A549 (cell line): Measurements from ENCODE around the gene GRK5.

Experiments used
- CBX2 ChIP-seq: fragments of 200-600 bp; sonication (generic); IDR thresholded peaks from 2 replicates; pipeline ENCODE4 v1.6.1; 2016; ENCODE audit warnings: low read depth, mild to moderate bottlenecking, borderline replicate concordance
- CHD2 ChIP-seq: fragments of 150-350 bp; IDR thresholded peaks from 2 replicates; pipeline ENCODE4 v1.6.1; 2014; ENCODE audit warnings: low read length; ENCODE audit not compliant: partially characterized antibody
- CTCF ChIP-seq: fragments of >200 bp; sonication (Bioruptor Twin); formaldehyde crosslinking; IDR thresholded peaks from 3 replicates; pipeline ENCODE4 v1.5.1; 2016
- MAFK ChIP-seq: fragments of 450-650 bp; IDR thresholded peaks from 2 replicates; pipeline ENCODE4 v1.6.1; 2014; ENCODE audit not compliant: partially characterized antibody
- NPAS2 ChIP-seq: fragments of 250-450 bp; sonication (Bioruptor Pico); IDR thresholded peaks from 2 replicates; pipeline ENCODE4 v1.8.0; 2022; ENCODE audit warnings: mild to moderate bottlenecking, moderate library complexity, borderline replicate concordance
- PHF8 ChIP-seq: fragments of 200-600 bp; sonication (generic); IDR thresholded peaks from 2 replicates; pipeline ENCODE4 v1.6.1; 2016; ENCODE audit warnings: low read depth, mild to moderate bottlenecking, antibody characterized with exemption, moderate library complexity, borderline replicate concordance
- POLR2A ChIP-seq: IDR thresholded peaks from 2 replicates; pipeline ENCODE4 v1.6.1; 2012; ENCODE audit warnings: mild to moderate bottlenecking, low read length
- POLR2AphosphoS2 ChIP-seq: conservative IDR thresholded peaks from 2 replicates; pipeline ENCODE4 v1.6.1; 2012; ENCODE audit warnings: low read length, improper control_type of control experiment, inconsistent platforms
- RAD21 ChIP-seq, 2 experiments: fragments of >200 bp in 1 of 2; sonication (Bioruptor Twin) in 1 of 2; formaldehyde crosslinking in 1 of 2; IDR thresholded peaks in 1 of 2; conservative IDR thresholded peaks in 1 of 2; 2 replicates in 1 of 2; 3 replicates in 1 of 2; pipeline ENCODE4 v1.6.1; 2012 to 2018; ENCODE audit warnings: inconsistent platforms in 1 of 2
- SMC3 ChIP-seq: fragments of >200 bp; sonication (Bioruptor Twin); formaldehyde crosslinking; IDR thresholded peaks from 3 replicates; pipeline ENCODE4 v1.6.1; 2018; ENCODE audit warnings: inconsistent platforms
- TFCP2L1 ChIP-seq: fragments of 250-450 bp; sonication (Bioruptor Pico); IDR thresholded peaks from 2 replicates; pipeline ENCODE4 v1.5.0; 2021; ENCODE audit warnings: mild to moderate bottlenecking
- TF ChIP-seq, protein P1 (sequence below): IDR thresholded peaks from 2 replicates; pipeline ENCODE4 v1.6.1; 2012; ENCODE audit warnings: low read depth, borderline replicate concordance

DNA sequence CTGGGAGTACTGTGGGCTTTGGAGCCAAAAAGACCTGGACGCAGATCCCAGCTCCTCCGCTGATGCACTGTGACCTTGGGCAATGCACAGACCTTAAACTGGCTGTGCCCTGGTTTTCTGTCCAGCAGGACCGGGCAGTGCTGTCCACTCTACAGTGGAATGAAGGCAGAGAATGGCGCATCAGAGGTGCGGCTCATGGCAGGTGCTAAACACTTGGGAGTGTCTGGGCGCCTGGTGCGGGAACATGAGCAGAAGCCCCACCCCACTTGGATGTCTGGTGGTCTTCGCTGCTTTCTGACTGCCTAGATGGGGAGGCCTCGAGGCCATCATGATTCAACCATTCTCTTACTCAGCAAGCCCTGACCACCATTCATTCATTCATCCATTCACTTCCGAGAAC, 153.7 kb downstream of the GRK5 start:
- TF ChIP-seq POLR2A, result no peak
- TF ChIP-seq, protein P1, sequence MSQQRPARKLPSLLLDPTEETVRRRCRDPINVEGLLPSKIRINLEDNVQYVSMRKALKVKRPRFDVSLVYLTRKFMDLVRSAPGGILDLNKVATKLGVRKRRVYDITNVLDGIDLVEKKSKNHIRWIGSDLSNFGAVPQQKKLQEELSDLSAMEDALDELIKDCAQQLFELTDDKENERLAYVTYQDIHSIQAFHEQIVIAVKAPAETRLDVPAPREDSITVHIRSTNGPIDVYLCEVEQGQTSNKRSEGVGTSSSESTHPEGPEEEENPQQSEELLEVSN, result no peak
- TF ChIP-seq SMC3, result no peak
- TF ChIP-seq NPAS2 (CRISPR knock-in tag), result no peak
- TF ChIP-seq CBX2, result no peak
- no peak for TF ChIP-seq RAD21 (conservative IDR thresholded peaks at IDR 0.05 in 1 of 2, IDR thresholded peaks at IDR 0.05 in 1 of 2)
- TF ChIP-seq CTCF, result no peak
- TF ChIP-seq CHD2, result no peak
- no peak for TF ChIP-seq POLR2AphosphoS2
- TF ChIP-seq TFCP2L1, result no peak
- TF ChIP-seq PHF8, result no peak
- TF ChIP-seq MAFK, result no peak
